Gastrocnemius medialis (tissue), 4 donors: ENCODE measurements around the gene GDF9.

Experiments used
- CTCF ChIP-seq, 5 experiments: fragments of 450-650 bp in 3 of 5; fragments of 200-600 bp in 2 of 5; sonication (generic) in 2 of 5; IDR thresholded peaks in 4 of 5; conservative IDR thresholded peaks in 1 of 5; 1 replicate in 4 of 5; 2 replicates in 1 of 5; pipeline ENCODE4 v1.5.1; 2016 to 2019; ENCODE audit warnings: antibody characterized with exemption in 5 of 5, mild to moderate bottlenecking in 3 of 5, moderate library complexity in 3 of 5
- POLR2A ChIP-seq, 2 donors: fragments of 450-650 bp; IDR thresholded peaks; one replicate each; pipeline ENCODE4 v1.6.1; 2017; ENCODE audit warnings: antibody characterized with exemption in 2 of 2, mild to moderate bottlenecking in 2 of 2, moderate library complexity in 2 of 2

- TF ChIP-seq POLR2A (IDR thresholded peaks at IDR 0.05): no peak
- no peak for TF ChIP-seq CTCF (IDR thresholded peaks at IDR 0.05 in 4 of 5, conservative IDR thresholded peaks at IDR 0.05 in 1 of 5)
These were observed 49.7 kb downstream of the GDF9 start for GRCh38 chr5:132816554-132816953.
